Femur (tissue), 1 donor: ENCODE results near the gene USP17L19.
"Not testable (repeated sequence)": the region's sequence is repeated elsewhere in the genome, so short reads cannot be mapped to it uniquely, and the experiment has no call there.

Experiments used
- DNase-seq: peaks from one replicate; pipeline ENCODE4 v3.0.0-alpha.2; 2017

Gene USP17L19, protein sequence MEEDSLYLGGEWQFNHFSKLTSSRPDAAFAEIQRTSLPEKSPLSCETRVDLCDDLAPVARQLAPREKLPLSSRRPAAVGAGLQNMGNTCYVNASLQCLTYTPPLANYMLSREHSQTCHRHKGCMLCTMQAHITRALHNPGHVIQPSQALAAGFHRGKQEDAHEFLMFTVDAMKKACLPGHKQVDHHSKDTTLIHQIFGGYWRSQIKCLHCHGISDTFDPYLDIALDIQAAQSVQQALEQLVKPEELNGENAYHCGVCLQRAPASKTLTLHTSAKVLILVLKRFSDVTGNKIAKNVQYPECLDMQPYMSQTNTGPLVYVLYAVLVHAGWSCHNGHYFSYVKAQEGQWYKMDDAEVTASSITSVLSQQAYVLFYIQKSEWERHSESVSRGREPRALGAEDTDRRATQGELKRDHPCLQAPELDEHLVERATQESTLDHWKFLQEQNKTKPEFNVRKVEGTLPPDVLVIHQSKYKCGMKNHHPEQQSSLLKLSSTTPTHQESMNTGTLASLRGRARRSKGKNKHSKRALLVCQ

DNA sequence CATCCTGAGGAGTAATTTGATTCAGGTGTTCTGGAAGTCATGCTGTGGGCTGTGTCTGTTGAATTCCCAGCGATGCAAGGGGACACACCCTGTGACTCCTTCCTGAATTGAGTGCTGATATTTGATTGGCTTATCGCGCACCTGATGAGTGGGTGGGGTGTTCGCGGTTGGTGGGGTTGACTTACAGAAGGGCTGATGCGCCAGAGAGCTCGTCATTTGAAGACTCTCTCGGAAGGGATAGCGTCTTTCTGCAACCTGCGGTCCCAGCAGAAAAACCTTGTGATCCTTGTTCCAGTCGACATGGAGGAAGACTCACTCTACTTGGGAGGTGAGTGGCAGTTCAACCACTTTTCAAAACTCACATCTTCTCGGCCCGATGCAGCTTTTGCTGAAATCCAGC, at the start of gene USP17L19:
TSS of gene USP17L19 (plus strand) at position 301 of the 400 bp plus-strand sequence. CDS start at position 301, 0 bp downstream.
- DNase-seq: not testable (repeated sequence)

DNA sequence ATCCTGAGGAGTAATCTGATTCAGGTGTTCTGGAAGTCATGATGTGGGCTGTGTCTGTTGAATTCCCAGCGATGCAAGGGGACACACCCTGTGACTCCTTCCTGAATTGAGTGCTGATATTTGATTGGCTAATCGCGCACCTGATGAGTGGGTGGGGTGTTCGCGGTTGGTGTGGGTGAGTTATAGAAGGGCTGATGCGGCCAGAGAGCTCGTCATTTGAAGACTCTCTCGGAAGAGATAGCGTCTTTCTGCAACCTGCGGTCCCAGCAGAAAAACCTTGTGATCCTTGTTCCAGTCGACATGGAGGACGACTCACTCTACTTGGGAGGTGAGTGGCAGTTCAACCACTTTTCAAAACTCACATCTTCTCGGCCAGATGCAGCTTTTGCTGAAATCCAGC, 42.8 kb upstream of the USP17L19 start, which contains the start of gene USP17L10:
TSS of gene USP17L10 (plus strand) at position 301 of the 400 bp plus-strand sequence. CDS start at position 301, 0 bp downstream.
- not testable (repeated sequence) for DNase-seq

DNA sequence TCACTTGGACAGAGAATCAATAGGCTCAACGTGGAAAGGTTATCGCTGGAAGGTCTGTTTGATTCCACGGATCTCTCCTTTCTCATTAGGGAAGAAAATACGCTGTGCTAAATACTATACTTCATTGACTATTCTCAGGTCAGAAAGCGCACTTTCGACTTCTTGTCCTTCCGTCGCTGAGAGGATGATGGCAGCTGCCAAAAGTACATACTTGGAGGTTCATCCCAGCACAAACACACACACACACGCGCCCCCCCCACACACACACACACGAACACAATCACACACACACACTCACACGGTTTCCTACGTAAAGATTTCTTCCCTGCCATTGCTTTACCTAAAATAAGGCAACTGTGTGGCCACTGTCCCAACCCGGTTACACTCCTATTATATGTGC, 38.5 kb upstream of the USP17L19 start:
- DNase-seq: not testable (repeated sequence)

- not testable (repeated sequence) for DNase-seq
Measured at GRCh38 chr4:9215105-9215504, 38.1 kb upstream of the USP17L19 start, which contains the start of gene USP17L11. Gene USP17L11, plus strand, starts transcription at chr4:9215405. Its CDS starts 0 bp downstream, at chr4:9215405.

DNA sequence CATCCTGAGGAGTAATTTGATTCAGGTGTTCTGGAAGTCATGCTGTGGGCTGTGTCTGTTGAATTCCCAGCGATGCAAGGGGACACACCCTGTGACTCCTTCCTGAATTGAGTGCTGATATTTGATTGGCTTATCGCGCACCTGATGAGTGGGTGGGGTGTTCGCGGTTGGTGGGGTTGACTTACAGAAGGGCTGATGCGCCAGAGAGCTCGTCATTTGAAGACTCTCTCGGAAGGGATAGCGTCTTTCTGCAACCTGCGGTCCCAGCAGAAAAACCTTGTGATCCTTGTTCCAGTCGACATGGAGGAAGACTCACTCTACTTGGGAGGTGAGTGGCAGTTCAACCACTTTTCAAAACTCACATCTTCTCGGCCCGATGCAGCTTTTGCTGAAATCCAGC, 33.3 kb upstream of the USP17L19 start, which contains the start of gene USP17L12:
TSS of gene USP17L12 (plus strand) at position 301 of the 400 bp plus-strand sequence. CDS start at position 301, 0 bp downstream.
- DNase-seq: not testable (repeated sequence)

GRCh38 chr4:9224596-9224995, 28.6 kb upstream of the USP17L19 start, which contains the start of gene USP17L13:
Gene USP17L13, plus strand, starts transcription at chr4:9224896. Its CDS starts 0 bp downstream, at chr4:9224896.
- DNase-seq: not testable (repeated sequence)

DNA sequence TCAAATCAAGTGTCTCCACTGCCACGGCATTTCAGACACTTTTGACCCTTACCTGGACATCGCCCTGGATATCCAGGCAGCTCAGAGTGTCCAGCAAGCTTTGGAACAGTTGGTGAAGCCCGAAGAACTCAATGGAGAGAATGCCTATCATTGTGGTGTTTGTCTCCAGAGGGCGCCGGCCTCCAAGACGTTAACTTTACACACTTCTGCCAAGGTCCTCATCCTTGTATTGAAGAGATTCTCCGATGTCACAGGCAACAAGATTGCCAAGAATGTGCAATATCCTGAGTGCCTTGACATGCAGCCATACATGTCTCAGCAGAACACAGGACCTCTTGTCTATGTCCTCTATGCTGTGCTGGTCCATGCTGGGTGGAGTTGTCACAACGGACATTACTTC, 22.9 kb upstream of the USP17L19 start:
- DNase-seq: not testable (repeated sequence)

- DNase-seq: not testable (repeated sequence)
Measured at GRCh38 chr4:9234085-9234484, 19.1 kb upstream of the USP17L19 start, which contains the start of gene USP17L15. Gene USP17L15, plus strand, starts transcription at chr4:9234385. Its CDS starts 0 bp downstream, at chr4:9234385.

- not testable (repeated sequence) for DNase-seq
Measured at GRCh38 chr4:9238461-9238860, 14.7 kb upstream of the USP17L19 start.

DNA sequence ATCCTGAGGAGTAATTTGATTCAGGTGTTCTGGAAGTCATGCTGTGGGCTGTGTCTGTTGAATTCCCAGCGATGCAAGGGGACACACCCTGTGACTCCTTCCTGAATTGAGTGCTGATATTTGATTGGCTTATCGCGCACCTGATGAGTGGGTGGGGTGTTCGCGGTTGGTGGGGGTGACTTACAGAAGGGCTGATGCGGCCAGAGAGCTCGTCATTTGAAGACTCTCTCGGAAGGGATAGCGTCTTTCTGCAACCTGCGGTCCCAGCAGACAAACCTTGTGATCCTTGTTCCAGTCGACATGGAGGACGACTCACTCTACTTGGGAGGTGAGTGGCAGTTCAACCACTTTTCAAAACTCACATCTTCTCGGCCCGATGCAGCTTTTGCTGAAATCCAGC, 9.6 kb upstream of the USP17L19 start, which contains the start of gene USP17L17:
TSS of gene USP17L17 (plus strand) at position 301 of the 400 bp plus-strand sequence. CDS start at position 301, 0 bp downstream.
- DNase-seq: not testable (repeated sequence)

DNA sequence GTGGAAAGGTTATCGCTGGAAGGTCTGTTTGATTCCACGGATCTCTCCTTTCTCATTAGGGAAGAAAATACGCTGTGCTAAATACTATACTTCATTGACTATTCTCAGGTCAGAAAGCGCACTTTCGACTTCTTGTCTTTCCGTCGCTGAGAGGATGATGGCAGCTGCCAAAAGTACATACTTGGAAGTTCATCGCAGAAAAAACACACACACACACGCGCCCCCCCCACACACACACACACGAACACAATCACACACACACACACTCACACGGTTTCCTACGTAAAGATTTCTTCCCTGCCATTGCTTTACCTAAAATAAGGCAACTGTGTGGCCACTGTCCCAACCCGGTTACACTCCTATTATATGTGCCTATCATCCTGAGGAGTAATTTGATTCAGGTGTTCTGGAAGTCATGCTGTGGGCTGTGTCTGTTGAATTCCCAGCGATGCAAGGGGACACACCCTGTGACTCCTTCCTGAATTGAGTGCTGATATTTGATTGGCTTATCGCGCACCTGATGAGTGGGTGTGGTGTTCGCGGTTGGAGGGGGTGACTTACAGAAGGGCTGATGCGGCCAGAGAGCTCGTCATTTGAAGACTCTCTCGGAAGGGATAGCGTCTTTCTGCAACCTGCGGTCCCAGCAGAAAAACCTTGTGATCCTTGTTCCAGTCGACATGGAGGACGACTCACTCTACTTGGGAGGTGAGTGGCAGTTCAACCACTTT, 5.1 kb upstream of the USP17L19 start, which contains the start of gene USP17L18:
TSS of gene USP17L18 (plus strand) at position 678 of the 728 bp plus-strand sequence. CDS start at position 678, 0 bp downstream.
- not testable (repeated sequence) for DNase-seq

DNA sequence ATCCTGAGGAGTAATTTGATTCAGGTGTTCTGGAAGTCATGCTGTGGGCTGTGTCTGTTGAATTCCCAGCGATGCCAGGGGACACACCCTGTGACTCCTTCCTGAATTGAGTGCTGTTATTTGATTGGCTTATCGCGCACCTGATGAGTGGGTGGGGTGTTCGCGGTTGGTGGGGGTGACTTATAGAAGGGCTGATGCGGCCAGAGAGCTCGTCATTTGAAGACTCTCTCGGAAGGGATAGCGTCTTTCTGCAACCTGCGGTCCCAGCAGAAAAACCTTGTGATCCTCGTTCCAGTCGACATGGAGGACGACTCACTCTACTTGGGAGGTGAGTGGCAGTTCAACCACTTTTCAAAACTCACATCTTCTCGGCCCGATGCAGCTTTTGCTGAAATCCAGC, 4.6 kb downstream of the USP17L19 start, which contains the start of gene USP17L20:
TSS of gene USP17L20 (plus strand) at position 301 of the 400 bp plus-strand sequence. CDS start at position 301, 0 bp downstream.
- not testable (repeated sequence) for DNase-seq

DNA sequence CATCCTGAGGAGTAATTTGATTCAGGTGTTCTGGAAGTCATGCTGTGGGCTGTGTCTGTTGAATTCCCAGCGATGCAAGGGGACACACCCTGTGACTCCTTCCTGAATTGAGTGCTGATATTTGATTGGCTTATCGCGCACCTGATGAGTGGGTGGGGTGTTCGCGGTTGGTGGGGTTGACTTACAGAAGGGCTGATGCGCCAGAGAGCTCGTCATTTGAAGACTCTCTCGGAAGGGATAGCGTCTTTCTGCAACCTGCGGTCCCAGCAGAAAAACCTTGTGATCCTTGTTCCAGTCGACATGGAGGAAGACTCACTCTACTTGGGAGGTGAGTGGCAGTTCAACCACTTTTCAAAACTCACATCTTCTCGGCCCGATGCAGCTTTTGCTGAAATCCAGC, 9.4 kb downstream of the USP17L19 start, which contains the start of gene USP17L21:
TSS of gene USP17L21 (plus strand) at position 301 of the 400 bp plus-strand sequence. CDS start at position 301, 0 bp downstream.
- not testable (repeated sequence) for DNase-seq

GRCh38 chr4:9267319-9267718, 14.1 kb downstream of the USP17L19 start, which contains the start of gene USP17L22:
Gene USP17L22, plus strand, starts transcription at chr4:9267619. Its CDS starts 0 bp downstream, at chr4:9267619.
- not testable (repeated sequence) for DNase-seq

- not testable (repeated sequence) for DNase-seq
Measured at GRCh38 chr4:9271719-9272118, 18.5 kb downstream of the USP17L19 start.
